Kidney tubule cell (primary cell): ENCODE data around the gene RPL41.

ENCODE experiments used
- DNase-seq: peaks from one replicate; pipeline ENCODE4 v3.0.0-alpha.2; 2018; ENCODE audit warnings: low spot score

Gene RPL41

DNA sequence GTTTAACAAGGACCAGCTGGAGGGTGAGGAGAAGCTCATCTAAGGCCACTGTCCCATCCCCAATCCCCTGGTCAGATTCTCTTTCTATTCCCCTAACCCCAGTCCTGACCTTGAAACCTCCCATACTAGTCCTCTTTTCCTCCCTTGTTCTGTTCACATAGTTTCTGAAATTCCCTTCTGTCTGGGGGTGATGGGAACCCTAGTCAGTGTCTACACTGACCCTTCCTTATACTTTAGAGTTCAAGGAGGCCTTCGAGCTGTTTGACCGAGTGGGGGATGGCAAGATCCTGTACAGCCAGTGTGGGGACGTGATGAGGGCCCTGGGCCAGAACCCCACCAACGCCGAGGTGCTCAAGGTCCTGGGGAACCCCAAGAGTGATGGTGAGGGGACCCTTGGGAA, 38.4 kb downstream of the RPL41 start:
- no peak for DNase-seq

DNA sequence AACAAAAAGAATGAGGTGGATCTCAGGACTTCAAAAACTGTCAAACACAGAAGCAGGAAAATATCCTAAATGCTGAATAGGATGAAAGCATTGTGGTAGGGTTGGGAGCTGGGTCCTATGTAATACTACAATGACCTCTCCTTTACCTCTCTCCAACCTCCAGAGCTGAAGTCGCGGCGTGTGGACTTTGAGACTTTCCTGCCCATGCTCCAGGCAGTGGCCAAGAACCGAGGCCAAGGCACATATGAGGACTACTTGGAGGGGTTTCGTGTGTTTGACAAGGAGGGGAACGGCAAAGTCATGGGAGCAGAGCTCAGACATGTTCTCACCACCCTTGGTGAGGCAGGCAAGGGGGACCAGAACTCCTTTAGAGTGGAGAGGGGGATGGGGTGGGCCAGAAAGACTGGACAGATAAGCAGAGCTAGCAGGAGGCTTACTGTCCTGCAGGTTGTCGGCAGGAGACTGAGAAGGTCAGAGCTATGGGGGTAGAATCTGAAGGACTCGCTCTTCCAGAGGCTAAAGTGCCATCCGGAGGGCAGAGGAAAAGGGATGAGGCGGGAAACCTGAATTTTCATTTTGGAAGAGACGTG, 38.9 kb downstream of the RPL41 start:
- no peak for DNase-seq

DNA sequence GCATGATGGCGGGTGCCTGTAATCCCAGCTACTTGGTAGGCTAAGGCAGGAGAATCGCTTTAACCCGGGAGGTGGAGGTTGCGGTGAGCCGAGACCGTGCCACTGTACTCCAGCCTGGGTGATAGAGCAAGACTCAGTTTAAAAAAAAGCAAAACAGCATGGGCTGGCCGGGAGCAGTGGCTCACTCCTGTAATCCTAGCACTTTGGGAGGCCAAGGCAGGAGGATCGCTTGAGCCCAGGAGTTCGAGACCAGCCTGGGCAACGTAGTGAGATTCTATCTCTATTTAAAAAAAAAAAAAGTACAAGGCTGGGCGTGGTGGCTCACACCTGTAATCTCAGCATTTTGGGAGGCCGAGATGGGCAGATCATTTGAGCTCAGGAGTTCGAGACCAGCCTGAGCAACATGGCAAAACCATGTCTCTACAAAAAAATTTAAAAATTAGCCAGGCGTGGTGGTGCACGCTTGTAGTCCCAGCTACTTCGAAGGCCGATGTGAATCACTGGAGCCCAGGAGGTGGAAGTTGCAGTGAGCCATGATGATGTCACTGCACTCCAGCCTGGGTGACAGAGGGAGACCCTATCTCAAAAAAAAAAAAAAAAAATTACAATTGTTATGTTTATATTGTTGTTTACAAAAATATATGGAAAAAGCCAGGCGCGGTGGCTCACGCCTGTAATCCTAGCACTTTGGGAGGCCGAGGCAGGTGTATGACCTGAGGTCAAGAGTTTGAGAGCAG, 40.2 kb downstream of the RPL41 start:
- peak; percentile 86 for DNase-seq

DNA sequence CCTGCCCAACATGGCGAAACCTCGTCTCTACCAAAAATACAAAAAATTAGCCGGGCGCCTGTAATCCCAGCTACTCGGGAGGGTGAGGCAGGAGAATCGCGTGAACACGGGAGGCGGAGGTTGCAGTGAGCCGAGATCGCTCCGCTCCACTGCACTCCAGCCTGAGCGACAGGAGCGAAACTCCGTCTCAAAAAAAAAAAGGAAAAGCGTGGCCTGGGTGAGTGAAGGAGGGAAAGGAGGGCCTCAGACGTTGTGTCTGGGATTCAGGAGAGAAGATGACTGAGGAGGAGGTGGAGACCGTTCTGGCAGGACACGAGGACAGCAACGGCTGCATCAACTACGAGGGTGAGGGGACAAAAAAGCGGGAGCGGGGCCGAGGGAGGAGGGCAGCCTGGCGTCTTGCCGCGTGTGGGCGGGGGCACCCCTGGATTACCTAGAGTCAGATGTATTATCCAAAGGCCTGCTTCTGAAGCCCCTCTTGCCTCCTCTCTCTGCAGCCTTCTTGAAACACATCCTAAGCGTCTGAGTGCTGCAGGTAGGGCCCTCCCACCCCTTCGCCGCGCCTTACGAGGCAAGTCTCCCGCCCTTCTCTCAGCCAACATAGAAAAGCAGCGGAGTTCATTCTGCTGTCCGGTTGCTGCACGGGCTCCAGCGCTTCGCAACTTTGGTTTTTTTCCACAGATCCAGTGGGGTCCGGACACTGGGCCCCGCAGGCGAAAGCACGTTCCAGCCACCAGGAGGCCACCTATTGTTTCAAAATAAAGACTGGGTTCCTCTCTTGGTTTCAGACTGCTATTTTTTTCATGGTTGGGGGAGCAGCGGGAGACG, 41.0 kb downstream of the RPL41 start:
- DNase-seq, result peak; percentile 87

DNA sequence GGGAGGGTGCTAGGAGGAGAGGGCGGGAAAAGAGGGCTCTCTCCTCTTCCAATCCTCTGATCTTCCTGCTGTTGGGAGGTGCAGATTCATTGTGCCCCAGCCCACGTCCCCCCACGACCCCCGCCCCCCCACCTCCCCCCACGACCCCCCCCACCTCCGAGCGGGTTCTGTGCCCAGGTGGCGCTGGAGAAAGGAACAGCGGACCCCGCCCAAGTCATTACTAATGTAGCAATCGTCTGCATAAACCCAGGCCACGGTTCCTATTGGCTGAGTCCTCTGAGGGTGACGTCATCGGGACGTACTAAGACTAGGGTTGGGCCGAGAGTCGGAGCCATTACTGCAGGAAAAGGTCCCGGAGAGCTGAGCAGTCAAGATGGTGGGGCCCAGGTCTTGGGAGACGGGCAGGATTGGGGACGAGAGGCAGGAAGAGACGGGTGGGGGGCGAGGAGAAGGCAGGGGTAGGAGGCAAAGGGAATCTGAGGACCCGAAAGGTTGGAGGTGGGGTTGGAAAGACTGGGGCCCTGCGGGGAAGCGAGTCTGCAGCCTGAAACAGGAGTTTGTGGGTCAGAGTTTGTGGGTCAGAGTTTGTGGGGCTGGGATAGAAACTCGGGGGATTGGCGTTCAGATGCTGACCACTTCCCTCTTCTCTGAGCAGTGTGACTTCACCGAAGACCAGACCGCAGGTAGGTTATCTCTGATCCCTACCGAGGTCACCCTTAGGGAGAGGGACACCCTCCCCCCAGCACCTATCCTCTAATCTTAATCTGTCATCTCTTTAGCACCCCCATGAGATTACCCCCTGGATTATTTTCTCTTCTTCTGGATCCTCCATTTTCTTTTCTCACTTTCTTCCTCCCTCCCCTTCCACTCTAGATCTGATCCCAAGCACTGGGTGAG, 41.8 kb downstream of the RPL41 start, which contains the start of gene MYL6:
Gene MYL6 (plus strand): TSS at position 331 of the 897 bp plus-strand sequence. CDS start 43 bp downstream, at position 374.
- DNase-seq, result peak; percentile 98

DNA sequence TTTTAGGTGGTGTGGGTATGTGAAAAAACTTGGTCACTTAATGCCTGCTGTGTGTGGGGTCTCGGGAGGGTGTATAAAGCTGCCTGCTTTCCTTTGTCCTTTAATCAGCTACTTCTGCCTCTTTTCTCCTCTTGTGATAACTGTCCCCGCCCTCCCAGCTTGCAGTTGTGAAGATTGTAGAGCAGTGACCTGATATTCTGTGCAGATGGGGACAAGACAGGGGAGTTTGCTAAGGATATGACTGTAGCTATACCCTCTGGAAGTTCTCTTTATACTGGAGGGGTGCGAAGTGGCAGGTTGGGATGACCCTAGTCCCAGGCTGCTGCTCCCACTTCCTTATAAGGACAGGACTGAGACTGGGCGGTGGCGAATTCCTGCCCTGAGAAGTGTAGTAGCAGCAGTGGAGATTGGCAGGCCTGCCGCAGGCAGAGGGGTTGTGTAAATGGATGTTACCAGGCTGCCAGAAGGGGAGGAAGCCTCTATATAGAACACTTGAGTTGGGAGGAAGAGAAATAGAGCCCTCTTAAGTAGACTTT, 42.6 kb downstream of the RPL41 start:
- DNase-seq, result peak; percentile 80

DNA sequence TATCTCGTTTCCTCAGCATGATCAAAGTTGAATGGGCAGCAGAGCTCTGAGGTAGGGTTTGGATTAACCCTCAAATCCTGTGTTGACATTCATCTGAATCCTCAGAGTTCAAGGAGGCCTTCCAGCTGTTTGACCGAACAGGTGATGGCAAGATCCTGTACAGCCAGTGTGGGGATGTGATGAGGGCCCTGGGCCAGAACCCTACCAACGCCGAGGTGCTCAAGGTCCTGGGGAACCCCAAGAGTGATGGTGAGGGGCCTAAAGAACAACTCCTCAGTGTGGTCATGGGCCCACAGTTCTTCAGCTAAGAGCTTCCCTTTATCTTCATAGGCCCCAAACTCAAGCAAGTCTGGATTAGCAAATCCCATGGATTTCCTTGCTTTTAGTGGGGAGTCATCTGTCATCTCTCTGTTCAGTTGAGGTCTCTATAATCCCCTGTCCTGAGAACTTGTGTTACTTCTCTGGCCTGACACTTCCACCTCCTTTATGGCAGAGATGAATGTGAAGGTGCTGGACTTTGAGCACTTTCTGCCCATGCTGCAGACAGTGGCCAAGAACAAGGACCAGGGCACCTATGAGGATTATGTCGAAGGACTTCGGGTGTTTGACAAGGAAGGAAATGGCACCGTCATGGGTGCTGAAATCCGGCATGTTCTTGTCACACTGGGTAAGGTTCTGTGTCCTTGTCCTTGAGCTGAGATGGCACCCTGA, 43.2 kb downstream of the RPL41 start:
- DNase-seq, result no peak

DNA sequence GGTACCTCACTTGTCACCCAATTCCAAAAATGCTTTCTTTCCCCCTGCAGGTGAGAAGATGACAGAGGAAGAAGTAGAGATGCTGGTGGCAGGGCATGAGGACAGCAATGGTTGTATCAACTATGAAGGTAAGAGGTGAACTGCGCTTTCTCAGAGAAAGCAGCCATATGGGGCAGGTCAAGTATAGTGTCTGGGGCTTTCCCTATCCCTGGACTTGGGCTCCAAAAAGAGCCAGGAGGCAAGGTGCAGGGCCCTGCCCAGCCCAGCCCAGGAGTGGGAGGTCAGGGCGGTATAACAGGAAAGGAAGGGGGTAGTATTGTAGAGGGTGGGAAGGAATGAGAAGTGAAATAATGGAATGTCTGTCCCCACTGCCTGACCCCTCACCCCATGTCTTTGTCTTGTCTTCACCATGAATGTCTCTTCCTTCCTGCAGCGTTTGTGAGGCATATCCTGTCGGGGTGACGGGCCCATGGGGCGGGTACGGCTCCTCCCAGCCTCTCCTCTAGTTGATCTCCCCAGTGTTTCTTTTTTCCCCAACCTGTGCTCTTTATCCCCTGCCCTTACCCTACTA, 43.8 kb downstream of the RPL41 start:
- DNase-seq, result peak; percentile 58

DNA sequence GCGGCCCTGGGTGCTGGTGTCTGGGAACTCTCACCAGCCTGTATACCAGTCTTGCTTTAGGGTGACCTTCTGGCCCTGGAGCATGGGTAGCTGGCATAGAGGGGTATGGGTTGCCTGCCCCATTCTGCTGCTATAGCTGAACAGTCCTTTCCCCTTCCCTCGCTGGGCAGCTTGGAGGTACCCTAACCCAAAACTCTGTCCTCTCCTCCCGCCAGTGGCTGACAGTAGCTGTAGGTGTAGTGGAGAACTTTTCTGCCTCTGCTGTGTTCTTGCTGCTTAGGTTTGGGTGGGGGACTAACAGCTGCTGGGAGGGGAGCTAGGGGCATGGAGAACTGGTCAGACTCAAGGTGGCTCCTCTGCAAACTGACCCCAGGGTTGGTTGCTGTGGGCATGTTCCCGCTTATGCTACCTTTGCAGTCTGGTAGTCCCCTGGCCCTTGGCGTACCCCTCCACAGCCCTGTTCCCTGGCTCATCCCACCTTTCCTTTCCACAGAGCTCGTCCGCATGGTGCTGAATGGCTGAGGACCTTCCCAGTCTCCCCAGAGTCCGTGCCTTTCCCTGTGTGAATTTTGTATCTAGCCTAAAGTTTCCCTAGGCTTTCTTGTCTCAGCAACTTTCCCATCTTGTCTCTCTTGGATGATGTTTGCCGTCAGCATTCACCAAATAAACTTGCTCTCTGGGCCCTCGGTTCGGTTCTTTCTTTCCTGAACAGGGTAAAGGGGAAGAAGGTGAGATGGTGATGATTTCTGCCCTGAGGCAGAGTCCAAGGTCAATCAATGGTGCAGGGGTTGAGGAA, 44.7 kb downstream of the RPL41 start:
- no peak for DNase-seq

DNA sequence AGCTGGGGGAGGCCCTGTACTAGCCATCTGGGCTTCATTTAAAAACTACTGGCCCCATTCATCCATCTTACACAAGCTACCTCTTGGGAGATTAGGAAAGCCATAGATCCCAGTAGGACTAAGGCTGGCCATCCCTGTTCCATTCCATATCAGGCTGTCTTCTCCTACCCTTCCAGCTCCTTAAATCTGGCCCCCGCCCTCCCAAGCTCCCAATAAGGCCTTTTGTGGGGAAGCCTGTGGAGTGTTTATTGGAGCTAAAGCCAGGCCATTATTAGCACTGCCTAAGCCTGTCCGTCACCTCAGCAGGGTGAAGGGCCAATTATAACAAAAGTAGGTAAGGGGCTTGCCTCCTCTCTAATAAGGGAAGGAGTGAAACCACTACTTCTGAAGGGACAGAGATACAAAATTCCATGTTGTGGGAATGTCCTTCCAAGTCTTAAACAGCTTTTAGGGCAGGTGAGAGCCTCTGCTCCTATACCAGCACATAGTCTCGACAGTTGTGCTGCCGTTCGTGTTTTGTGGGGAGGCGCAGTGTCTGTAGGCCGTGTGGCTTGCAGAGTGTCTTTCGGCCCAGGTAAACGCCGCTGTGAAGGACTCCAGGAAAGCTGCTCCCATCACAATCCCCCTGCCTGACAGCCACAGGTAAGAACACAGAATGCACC, 45.4 kb downstream of the RPL41 start:
- peak; percentile 11 for DNase-seq

DNA sequence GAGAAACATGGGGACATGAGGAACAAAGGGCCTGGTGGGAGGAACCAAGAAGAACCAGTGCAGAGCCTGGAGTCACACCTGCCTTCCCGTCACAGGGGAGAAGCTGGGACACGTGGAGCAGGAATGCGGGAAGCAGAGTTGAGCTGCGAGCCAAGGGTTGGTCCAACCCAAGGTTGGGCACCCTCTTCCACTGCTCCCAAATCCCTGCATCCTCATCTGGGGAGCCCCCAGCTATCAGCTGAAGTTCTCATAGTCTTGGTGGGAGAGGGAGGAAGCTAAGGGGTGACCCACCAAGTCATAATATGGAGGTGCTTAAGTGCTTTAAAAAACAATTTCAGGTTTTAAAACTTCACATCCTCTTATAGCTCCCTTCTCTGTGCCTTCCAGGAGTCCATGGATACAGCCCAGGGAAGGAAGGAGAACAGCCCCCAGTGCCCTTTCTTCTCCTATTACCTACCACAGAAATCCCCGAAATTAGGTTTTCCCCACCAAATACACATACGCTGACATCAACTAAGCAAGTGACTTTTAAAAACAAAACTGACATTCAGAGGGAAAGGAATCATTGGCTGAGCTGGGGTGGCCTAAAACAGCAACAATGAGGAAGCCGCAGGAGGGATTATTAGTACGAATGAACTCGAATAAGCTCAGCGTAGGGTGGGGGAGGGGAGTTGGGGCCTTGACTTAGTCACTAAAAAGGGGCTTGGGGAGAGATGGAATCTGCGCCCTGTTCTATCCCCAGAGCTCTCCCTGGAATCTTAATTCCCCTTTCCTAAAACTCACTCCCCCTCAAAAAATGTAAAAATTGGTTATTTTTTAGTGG, 46.2 kb downstream of the RPL41 start:
- peak; percentile 44 for DNase-seq

DNA sequence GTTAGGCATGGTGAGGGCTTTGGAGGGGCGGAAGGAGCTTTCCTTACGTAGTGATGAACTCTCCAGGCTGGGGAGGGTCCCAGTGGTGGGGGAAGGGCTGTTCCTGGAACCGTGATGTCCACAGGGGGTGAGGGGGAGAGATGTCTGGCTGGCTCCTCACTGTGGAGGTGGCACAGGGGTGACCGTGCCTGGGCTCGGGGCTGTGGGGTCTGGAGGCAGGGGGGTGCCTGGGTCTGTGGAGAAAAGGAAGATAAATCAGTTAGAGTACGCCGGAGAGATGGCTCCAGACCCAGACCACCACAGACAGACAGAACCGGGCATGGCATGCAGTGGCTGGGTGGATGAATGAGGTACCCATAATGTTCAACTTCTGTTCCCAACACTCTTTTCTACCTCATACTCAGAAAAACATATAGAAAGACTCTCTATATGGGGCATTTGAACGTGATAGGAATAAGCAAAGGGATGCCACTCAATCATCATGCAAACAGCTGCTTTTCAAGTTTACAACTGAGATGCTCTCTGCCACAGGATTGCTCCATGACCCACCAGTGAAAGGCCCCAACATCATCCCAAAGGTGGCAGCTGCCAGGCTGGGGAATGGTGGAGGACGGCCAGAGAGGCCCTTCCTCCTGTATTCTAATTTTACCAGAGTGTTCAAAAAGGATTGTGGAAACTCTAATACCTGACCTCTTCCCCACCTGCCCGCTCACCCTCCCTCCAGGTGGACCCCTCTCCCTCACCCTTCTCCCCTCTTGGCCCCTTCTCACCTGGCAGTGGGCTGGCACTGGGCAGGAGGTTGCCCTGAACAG, 47.3 kb downstream of the RPL41 start:
- peak; percentile 20 for DNase-seq

DNA sequence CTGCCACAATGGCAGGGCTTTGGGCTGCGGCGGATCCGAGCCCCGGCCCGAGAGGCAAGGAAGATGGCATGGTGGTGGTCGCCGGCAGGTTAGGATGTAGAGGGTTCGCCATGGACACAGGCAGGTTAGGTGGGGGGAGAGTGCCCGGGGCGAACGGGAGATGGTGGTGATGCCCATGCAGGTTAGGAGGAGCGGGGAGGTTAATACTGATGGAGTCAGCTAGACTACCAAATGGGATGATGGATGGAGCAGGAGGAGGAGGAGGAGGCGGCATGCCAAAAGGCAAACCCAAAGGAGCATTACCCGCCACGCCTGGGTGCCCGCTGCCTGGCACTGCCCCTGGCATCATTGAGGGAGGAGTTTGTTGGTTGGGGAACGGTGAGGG, 47.9 kb downstream of the RPL41 start:
- DNase-seq, result peak; percentile 35

DNA sequence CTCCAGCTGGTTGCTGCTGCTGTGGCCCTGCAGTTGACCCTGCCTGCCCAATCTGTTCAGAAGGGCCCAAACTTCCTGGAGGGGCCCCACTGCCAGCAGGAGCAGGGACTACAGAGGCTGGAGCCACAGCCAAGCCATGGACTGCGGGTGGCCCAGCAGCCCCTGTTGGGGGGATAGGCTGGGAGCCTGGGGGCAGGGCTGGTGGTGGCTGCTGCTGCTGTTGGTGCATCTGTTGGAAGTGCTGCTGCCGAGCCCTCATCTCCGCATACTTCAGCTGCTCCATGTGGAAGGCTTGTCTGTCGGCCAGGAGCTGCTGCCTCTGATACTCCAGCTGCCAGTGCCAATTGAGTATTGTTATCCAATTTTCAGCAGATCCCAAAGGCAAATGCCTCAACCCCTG, 48.9 kb downstream of the RPL41 start:
- no peak for DNase-seq
